Fibroblast of skin of left biceps (primary cell): ENCODE data around the gene C11orf97.
"Not testable (repeated sequence)": the region's sequence is repeated elsewhere in the genome, so short reads cannot be mapped to it uniquely, and the experiment has no call there.

Source experiments
- DNase-seq, 2 experiments: peaks; one replicate each; pipeline ENCODE4 v3.0.0-alpha.2; 2013; ENCODE audit warnings: low read depth in 2 of 2

Gene C11orf97

GRCh38 chr11:94525546-94526324, 13.5 kb downstream of the C11orf97 start:
- DNase-seq: peak; percentile 55 to 59

- no peak for DNase-seq
Observed at GRCh38 chr11:94526645-94527438, 14.6 kb downstream of the C11orf97 start.

DNA sequence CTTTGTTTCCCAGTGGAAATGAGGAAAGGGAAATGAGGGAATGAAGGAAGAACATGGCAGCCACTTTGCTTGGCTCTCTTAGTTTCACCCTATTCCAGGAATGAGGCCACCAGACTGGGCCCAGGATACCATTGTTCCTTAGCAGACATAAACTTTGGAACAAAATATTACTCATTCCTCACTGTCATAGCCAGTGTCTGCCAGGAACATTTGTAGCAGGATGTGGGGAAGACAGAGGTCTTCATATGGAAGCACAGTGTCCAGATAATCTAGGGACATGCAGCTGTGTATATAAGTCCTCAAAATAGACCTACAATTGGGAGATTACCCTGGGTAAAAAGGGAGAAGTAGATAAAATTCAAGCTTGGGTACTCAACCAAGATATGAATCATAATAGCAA, 16.3 kb downstream of the C11orf97 start:
- no peak for DNase-seq

DNA sequence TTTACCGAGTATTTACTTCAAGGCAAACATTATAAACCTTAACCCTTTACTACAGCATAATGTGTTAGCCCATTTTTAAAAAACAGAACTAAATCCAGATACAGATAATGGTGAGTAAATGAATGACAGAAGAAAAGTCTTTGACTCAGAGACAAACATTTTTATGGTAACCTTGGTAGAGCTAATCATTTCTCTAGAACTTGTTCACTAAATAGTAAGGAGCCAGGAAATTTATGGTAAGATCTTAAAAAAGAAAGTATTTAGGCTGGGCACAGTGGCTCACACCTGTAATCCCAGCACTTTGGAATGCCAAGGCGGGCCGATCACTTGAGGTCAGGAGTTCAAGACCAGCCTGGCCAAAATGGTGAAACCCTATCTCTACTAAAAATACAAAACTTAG, 19.9 kb downstream of the C11orf97 start:
- DNase-seq: no peak

GRCh38 chr11:94533206-94533605, 20.9 kb downstream of the C11orf97 start:
- DNase-seq: no peak

DNA sequence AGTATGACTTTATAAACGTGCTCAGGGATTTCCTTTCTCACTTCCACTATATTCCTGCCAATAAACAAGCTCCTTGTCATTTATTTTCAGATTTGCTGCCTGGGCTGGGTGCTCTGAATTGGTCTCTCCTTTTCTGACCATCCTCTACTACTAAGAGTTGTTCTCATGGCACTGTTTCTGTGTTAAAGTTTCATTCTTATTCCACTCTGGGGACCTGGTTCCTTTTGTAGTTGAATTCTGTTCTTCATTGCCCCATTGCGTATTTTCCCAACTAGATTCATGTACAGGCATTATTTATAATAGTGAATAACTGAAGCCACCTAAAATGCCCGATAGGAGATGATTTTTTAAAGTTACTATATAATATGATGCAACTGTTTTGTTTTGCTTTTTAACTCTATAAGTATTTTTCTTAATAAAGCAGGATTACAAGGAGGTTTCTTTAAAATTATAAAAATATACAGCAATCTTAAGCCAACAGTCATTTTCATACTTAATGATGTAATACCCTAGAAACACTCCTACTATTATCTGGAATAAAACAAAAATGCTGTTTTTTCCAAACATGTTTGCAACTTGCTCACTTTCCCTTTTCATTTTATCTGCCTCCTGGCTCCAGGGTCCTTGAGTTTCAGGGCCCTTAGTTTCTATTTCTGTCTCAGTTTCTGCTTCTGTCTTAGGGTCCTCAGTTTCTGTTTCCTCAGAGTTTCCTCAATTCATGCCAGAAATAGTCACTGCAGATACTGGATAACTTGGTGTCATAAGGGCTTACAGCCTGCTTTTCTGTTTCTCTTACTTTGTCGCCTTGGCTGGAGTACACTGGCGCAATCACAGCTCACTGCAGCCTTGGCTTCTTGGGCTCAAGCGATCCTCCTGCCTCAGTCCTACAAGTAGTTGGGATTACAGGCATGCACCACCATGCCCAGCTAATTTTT, 21.7 kb downstream of the C11orf97 start:
- no peak for DNase-seq

- no peak for DNase-seq
Observed at GRCh38 chr11:94536386-94536785, 24.1 kb downstream of the C11orf97 start.

GRCh38 chr11:94537031-94537600, 24.9 kb downstream of the C11orf97 start:
- peak; percentile 31 to 50 for DNase-seq

GRCh38 chr11:94539420-94539819, 27.2 kb downstream of the C11orf97 start:
- DNase-seq: no peak

DNA sequence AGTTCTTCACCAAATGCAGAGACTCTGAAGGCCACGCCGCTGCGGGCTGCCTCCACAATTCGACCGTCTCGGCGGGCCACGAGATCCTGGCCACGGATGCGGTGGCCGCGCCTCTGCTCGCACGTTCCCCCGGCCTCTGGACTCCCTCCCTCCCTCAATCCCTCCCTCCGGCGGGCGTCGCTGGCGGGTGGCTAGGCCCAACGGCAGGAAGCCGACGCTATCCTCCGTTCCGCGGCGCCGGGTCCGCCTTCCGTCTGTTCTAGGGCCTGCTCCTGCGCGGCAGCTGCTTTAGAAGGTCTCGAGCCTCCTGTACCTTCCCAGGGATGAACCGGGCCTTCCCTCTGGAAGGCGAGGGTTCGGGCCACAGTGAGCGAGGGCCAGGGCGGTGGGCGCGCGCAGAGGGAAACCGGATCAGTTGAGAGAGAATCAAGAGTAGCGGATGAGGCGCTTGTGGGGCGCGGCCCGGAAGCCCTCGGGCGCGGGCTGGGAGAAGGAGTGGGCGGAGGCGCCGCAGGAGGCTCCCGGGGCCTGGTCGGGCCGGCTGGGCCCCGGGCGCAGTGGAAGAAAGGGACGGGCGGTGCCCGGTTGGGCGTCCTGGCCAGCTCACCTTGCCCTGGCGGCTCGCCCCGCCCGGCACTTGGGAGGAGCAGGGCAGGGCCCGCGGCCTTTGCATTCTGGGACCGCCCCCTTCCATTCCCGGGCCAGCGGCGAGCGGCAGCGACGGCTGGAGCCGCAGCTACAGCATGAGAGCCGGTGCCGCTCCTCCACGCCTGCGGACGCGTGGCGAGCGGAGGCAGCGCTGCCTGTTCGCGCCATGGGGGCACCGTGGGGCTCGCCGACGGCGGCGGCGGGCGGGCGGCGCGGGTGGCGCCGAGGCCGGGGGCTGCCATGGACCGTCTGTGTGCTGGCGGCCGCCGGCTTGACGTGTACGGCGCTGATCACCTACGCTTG, 31.7 kb downstream of the C11orf97 start, which contains the start of gene FUT4:
TSS of gene FUT4 (plus strand) at position 227 of the 951 bp plus-strand sequence. CDS start at position 440, 213 bp downstream.
- peak in 1 of 2 experiments; percentile 60 for DNase-seq

DNA sequence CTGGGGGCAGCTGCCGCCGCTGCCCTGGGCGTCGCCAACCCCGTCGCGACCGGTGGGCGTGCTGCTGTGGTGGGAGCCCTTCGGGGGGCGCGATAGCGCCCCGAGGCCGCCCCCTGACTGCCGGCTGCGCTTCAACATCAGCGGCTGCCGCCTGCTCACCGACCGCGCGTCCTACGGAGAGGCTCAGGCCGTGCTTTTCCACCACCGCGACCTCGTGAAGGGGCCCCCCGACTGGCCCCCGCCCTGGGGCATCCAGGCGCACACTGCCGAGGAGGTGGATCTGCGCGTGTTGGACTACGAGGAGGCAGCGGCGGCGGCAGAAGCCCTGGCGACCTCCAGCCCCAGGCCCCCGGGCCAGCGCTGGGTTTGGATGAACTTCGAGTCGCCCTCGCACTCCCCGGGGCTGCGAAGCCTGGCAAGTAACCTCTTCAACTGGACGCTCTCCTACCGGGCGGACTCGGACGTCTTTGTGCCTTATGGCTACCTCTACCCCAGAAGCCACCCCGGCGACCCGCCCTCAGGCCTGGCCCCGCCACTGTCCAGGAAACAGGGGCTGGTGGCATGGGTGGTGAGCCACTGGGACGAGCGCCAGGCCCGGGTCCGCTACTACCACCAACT, 32.5 kb downstream of the C11orf97 start:
- no peak for DNase-seq

DNA sequence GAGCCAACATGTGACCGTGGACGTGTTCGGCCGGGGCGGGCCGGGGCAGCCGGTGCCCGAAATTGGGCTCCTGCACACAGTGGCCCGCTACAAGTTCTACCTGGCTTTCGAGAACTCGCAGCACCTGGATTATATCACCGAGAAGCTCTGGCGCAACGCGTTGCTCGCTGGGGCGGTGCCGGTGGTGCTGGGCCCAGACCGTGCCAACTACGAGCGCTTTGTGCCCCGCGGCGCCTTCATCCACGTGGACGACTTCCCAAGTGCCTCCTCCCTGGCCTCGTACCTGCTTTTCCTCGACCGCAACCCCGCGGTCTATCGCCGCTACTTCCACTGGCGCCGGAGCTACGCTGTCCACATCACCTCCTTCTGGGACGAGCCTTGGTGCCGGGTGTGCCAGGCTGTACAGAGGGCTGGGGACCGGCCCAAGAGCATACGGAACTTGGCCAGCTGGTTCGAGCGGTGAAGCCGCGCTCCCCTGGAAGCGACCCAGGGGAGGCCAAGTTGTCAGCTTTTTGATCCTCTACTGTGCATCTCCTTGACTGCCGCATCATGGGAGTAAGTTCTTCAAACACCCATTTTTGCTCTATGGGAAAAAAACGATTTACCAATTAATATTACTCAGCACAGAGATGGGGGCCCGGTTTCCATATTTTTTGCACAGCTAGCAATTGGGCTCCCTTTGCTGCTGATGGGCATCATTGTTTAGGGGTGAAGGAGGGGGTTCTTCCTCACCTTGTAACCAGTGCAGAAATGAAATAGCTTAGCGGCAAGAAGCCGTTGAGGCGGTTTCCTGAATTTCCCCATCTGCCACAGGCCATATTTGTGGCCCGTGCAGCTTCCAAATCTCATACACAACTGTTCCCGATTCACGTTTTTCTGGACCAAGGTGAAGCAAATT, 33.3 kb downstream of the C11orf97 start:
- no peak for DNase-seq

DNA sequence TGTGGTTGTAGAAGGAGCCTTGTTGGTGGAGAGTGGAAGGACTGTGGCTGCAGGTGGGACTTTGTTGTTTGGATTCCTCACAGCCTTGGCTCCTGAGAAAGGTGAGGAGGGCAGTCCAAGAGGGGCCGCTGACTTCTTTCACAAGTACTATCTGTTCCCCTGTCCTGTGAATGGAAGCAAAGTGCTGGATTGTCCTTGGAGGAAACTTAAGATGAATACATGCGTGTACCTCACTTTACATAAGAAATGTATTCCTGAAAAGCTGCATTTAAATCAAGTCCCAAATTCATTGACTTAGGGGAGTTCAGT, 33.9 kb downstream of the C11orf97 start:
- DNase-seq: no peak

GRCh38 chr11:94546886-94547285, 34.6 kb downstream of the C11orf97 start:
- no peak for DNase-seq

DNA sequence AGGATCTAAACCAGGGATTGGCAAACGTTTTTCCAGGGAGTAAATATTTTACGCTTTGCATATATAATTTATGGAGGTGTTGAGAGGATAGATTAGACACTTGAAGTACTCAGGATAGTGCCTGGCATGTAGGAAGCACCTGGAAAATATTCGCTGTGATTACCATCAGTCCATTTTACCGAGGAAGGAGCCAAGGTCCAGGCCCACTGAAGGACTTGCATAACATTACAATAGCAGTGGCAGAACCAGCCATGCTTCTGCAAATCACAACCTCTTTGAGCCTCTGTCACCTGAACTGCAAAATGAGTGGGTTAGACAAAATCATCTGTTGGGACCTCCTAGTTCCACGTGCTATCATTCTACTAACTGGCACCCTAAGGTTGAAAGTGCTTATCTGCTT, 36.9 kb downstream of the C11orf97 start:
- no peak for DNase-seq

DNA sequence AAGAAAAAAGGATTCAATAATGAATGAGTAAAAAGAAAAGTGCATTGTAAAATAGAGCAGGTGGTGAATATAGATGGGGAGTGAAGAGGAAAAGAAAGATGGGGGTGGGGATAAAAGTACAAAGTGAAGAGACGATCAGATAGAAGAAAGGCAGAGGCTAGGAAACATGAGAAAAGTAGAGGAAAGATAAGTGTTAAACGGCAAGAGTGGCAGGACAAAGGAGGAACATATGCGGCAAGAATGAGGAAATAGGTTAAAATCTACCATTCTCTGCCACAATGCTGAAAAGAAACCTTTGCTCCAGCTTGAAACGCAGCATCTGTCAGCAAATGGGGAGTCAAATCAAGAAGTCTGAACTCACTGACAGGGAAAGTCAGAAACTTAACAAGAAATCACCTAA, 38.3 kb downstream of the C11orf97 start:
- DNase-seq: no peak

- DNase-seq: no peak
Observed at GRCh38 chr11:94553938-94554337, 41.7 kb downstream of the C11orf97 start.

GRCh38 chr11:94555752-94556329, 43.6 kb downstream of the C11orf97 start:
- DNase-seq: not testable (repeated sequence)

GRCh38 chr11:94557421-94557820, 45.2 kb downstream of the C11orf97 start:
- DNase-seq: no peak
